ENCODE data around the gene DOCK3.
"Not testable (repeated sequence)": the region's sequence is repeated elsewhere in the genome, so short reads cannot be mapped to it uniquely, and the experiment has no call there.

- TF ChIP-seq CTCF, POLR2AphosphoS5 (IDR thresholded peaks at IDR 0.05): not testable (repeated sequence)
Observed at GRCh38 chr3:51186446-51186845, 511.7 kb downstream of the DOCK3 start.
